Stimulated activated CD4-positive, alpha-beta T cell treated with anti-CD3 and anti-CD28 coated beads, Interleukin-2, amount 100 ng/mL, for 48 hours (primary cell): Measurements from ENCODE around the gene NT5C3B.
A peak's percentile ranks its signal among the peaks of the same experiment; 100 is the strongest.
"Not testable (repeated sequence)": the region's sequence is repeated elsewhere in the genome, so short reads cannot be mapped to it uniquely, and the experiment has no call there.

Source experiments
- DNase-seq, 2 donors: peaks; one replicate each; pipeline ENCODE4 v3.0.0-alpha.2; 2020

The NT5C3B gene

GRCh38 chr17:41837761-41838538 is 1.9 kb upstream of the NT5C3B start, which contains the start of gene KLHL10:
Gene KLHL10 (plus strand): TSS chr17:41837825. CDS start chr17:41837933, 108 bp downstream.
- no peak for DNase-seq

- no peak for DNase-seq
These were observed 641 bp upstream of the NT5C3B start for GRCh38 chr17:41836550-41837196.

GRCh38 chr17:41835214-41835799 is 725 bp downstream of the NT5C3B start:
- no peak for DNase-seq

GRCh38 chr17:41829961-41830360 is 6.1 kb downstream of the NT5C3B start:
- DNase-seq: not testable (repeated sequence)

- no peak for DNase-seq
These were observed 10.7 kb downstream of the NT5C3B start for GRCh38 chr17:41825175-41825845.

GRCh38 chr17:41824086-41824485 is 11.9 kb downstream of the NT5C3B start:
- no peak for DNase-seq

GRCh38 chr17:41823580-41823979 is 12.5 kb downstream of the NT5C3B start:
- no peak for DNase-seq

- DNase-seq: no peak
These were observed 12.9 kb downstream of the NT5C3B start for GRCh38 chr17:41823141-41823524.

GRCh38 chr17:41822216-41823140 is 13.6 kb downstream of the NT5C3B start:
- DNase-seq: no peak

- DNase-seq: no peak
These were observed 14.3 kb downstream of the NT5C3B start for GRCh38 chr17:41821776-41822175.

GRCh38 chr17:41818024-41818423 is 18.0 kb downstream of the NT5C3B start:
- no peak for DNase-seq

- DNase-seq: no peak
These were observed 19.3 kb downstream of the NT5C3B start for GRCh38 chr17:41816637-41817320.

GRCh38 chr17:41814195-41814594 is 21.8 kb downstream of the NT5C3B start:
- DNase-seq: no peak

- no peak for DNase-seq
These were observed 22.3 kb downstream of the NT5C3B start for GRCh38 chr17:41813699-41814124.

GRCh38 chr17:41813152-41813680 is 22.8 kb downstream of the NT5C3B start:
- DNase-seq: no peak

GRCh38 chr17:41812381-41813151 is 23.5 kb downstream of the NT5C3B start, which contains the start of gene FKBP10:
Gene FKBP10 (plus strand): TSS chr17:41813004. CDS start chr17:41813035, 31 bp downstream.
- peak in 1 of 2 donors; percentile 20 for DNase-seq

GRCh38 chr17:41811549-41812380 is 24.3 kb downstream of the NT5C3B start, which contains the start of gene P3H4:
Gene P3H4 (minus strand): TSS chr17:41811949. CDS start chr17:41811915, 34 bp downstream.
- DNase-seq: peak; percentile 64 to 66

- no peak for DNase-seq
These were observed 25.1 kb downstream of the NT5C3B start for GRCh38 chr17:41810659-41811548.
